ENCODE measurements around the gene SLC45A1. TPM values are rescaled to one million over a fixed set of nuclear protein-coding genes. Genes with fewer than 3 reads are reported as not detected.

Gene SLC45A1
- total RNA-seq, 1 experiment from 2014 or later = 13.8 TPM

DNA sequence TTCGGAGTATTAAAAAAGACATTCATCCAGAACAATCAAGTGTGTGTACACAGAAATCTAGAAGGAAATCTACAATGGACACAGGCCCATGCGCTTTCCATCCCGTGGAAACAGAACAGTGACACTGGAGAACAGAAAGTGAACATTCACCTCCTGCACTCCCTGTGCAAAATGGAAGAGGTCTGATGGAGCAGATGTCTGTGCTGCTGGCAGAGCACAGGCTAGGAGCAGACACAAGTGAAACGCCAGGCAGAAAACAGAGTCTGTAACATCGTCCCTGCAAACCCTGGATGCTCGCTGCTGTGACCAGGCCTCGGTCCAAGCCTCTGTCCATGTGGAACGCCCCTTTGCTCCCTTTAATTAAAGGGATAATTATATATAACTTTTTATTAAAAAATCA lies 36.1 kb downstream of the SLC45A1 start:
- ChIA-PET POLR2A (no interaction called here), CTCF (interaction anchor here (0.9 kb wide), 1 partner anchor 379 kb away, joined by 3 read pairs; no protein-coding TSS in a partner anchor)

More for the DNA sequence above, 36.1 kb downstream of the SLC45A1 start:
- no TSS peak for BruUV-seq (replicated peaks)
- no peaks in the 10 kb centered on the region for H3K79me2 ChIP-seq (ENCODE audit: insufficient read depth, low read length)
- H3K9me3 ChIP-seq (ENCODE audit: control insufficient read depth in 1 of 2, insufficient read depth in 1 of 2, low read depth in 1 of 2, low read length in 2 of 2) = no peaks in the 10 kb centered on the region
- intact Hi-C loops (cut with micrococcal nuclease) = no loop called here
- no peaks in the 10 kb centered on the region for H3K9me2 ChIP-seq (ENCODE audit: insufficient read depth)
- H3K4me1 ChIP-seq (ENCODE audit: control insufficient read depth in 1 of 2, insufficient read depth in 2 of 2, low read length in 2 of 2) = peaks cover 0 to 9% of the 10 kb centered on the region in 2 experiments; a peak in 3 of 4 replicates
- H3K9ac ChIP-seq (ENCODE audit: low read length) = no peak overlapping the region
- no peak overlapping the region for H3K4me2 ChIP-seq (ENCODE audit: low read length)
- H3K27ac ChIP-seq (ENCODE audit: low read depth, low read length) = no peak overlapping the region
- no peak for ATAC-seq
- no peaks in the 10 kb centered on the region for H4K20me1 ChIP-seq (ENCODE audit: insufficient read depth)
- H2AFZ ChIP-seq (ENCODE audit: low read depth, low read length, poor library complexity, severe bottlenecking) = no peak overlapping the region
- TF ChIP-seq SRF (IDR thresholded peaks at IDR 0.05; ENCODE audit: low read depth) (no peak), ELF1 (IDR thresholded peaks at IDR 0.05; ENCODE audit: borderline replicate concordance, low read depth) (no peak), CEBPB (IDR thresholded peaks at IDR 0.05; ENCODE audit: low read depth) (no peak), CTCF (IDR thresholded peaks at IDR 0.05 in 2 of 3, conservative IDR thresholded peaks at IDR 0.05 in 1 of 3; ENCODE audit: borderline replicate concordance in 1 of 3, insufficient read depth in 1 of 3, low read depth in 2 of 3, low read length in 2 of 3) (no peak), JUND (IDR thresholded peaks at IDR 0.05) (no peak), EGR1 (IDR thresholded peaks at IDR 0.05; ENCODE audit: low read depth) (no peak), POLR2AphosphoS5 (IDR thresholded peaks at IDR 0.05; ENCODE audit: low read depth, low read length) (no peak), TCF7L2 (IDR thresholded peaks at IDR 0.05; ENCODE audit: borderline replicate concordance, extremely low read depth, insufficient read depth, insufficient read length) (no peak), REST (IDR thresholded peaks at IDR 0.05; ENCODE audit: low read depth) (no peak), ZNF274 (IDR thresholded peaks at IDR 0.05; ENCODE audit: low read depth, low read length) (no peak), CBX3 (IDR thresholded peaks at IDR 0.05; ENCODE audit: low read depth) (no peak), SIN3A (IDR thresholded peaks at IDR 0.05; ENCODE audit: low read depth) (no peak), SP1 (IDR thresholded peaks at IDR 0.05; ENCODE audit: low read depth) (no peak), ZFX (IDR thresholded peaks at IDR 0.05) (no peak), RAD21 (IDR thresholded peaks at IDR 0.05; ENCODE audit: low read depth) (no peak), EZH2 (IDR thresholded peaks at IDR 0.05) (no peak), EZH2phosphoT487 (IDR thresholded peaks at IDR 0.05; ENCODE audit: borderline replicate concordance) (no peak), MAX (IDR thresholded peaks at IDR 0.05) (no peak)
- TF ChIP-seq, protein P1, sequence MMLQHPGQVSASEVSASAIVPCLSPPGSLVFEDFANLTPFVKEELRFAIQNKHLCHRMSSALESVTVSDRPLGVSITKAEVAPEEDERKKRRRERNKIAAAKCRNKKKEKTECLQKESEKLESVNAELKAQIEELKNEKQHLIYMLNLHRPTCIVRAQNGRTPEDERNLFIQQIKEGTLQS (IDR thresholded peaks at IDR 0.05) = no peak
- TF ChIP-seq, protein P2, sequence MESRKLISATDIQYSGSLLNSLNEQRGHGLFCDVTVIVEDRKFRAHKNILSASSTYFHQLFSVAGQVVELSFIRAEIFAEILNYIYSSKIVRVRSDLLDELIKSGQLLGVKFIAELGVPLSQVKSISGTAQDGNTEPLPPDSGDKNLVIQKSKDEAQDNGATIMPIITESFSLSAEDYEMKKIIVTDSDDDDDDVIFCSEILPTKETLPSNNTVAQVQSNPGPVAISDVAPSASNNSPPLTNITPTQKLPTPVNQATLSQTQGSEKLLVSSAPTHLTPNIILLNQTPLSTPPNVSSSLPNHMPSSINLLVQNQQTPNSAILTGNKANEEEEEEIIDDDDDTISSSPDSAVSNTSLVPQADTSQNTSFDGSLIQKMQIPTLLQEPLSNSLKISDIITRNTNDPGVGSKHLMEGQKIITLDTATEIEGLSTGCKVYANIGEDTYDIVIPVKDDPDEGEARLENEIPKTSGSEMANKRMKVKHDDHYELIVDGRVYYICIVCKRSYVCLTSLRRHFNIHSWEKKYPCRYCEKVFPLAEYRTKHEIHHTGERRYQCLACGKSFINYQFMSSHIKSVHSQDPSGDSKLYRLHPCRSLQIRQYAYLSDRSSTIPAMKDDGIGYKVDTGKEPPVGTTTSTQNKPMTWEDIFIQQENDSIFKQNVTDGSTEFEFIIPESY (IDR thresholded peaks at IDR 0.05; ENCODE audit: extremely low read depth, insufficient replicate concordance, low read length) = no peak
- H3K27me3 ChIP-seq (ENCODE audit: insufficient read depth, low read length) = no peaks in the 10 kb centered on the region
- peaks cover 7 to 10% of the 10 kb centered on the region in 2 experiments; a peak in 3 of 4 replicates for H3K36me3 ChIP-seq (ENCODE audit: control insufficient read depth in 1 of 2, insufficient read depth in 2 of 2, low read length in 2 of 2)
- H3K4me3 ChIP-seq (replicated peaks in 1 of 2; ENCODE audit: low read depth in 1 of 2, low read length in 2 of 2) = no peak overlapping the region
- RAD21 ChIA-PET (ENCODE audit: low non-redundant PET in 1 of 2, low total read pairs in 2 of 2, uncharacterized antibody in 2 of 2, unreplicated experiment in 2 of 2) = no interaction called here
- DNase-seq (ENCODE audit: low read depth, low spot score) = no peak

Data from HCT116 (cell line).